SU-DHL-6 (cell line): ENCODE data around the gene NXPH4.

Experiments used
- H2AFZ ChIP-seq: fragments of 200-600 bp; sonication (generic); 2 replicates; pipeline ENCODE4 v1.6.1; 2014; ENCODE audit warnings: low read depth, mild to moderate bottlenecking, moderate library complexity, mixed read lengths, antibody characterized with exemption, low read length; ENCODE audit not compliant: severe bottlenecking
- H3F3A ChIP-seq: fragments of 200-600 bp; shearing (Covaris generic); 2 replicates; pipeline ENCODE4 v1.6.0; 2016; ENCODE audit warnings: antibody characterized with exemption, mild to moderate bottlenecking; ENCODE audit not compliant: insufficient read depth
- H3K27ac ChIP-seq: fragments of 200-600 bp; sonication (generic); 2 replicates; pipeline ENCODE4 v1.5.1; 2016; ENCODE audit warnings: low read depth, mild to moderate bottlenecking, low read length, moderate library complexity, mixed read lengths
- H3K27me3 ChIP-seq: fragments of 200-600 bp; sonication (generic), shearing (Covaris generic); 2 replicates; pipeline ENCODE4 v1.6.0; 2014; ENCODE audit warnings: mild to moderate bottlenecking, low read length
- H3K36me3 ChIP-seq: fragments of 200-600 bp; sonication (generic); 2 replicates; pipeline ENCODE4 v1.6.1; 2014; ENCODE audit warnings: mild to moderate bottlenecking, low read length, mixed read lengths
- H3K4me2 ChIP-seq: fragments of 300-600, 200-600 bp; shearing (Covaris generic), sonication (generic); 2 replicates; pipeline ENCODE4 v1.6.0; 2014; ENCODE audit warnings: low read length, low read depth, mild to moderate bottlenecking; ENCODE audit not compliant: poor library complexity, severe bottlenecking
- H3K4me3 ChIP-seq: fragments of 200-600 bp; sonication (generic); 2 replicates; pipeline ENCODE4 v1.5.1; 2014; ENCODE audit warnings: antibody characterized with exemption, low read length, mild to moderate bottlenecking, mixed read lengths; ENCODE audit not compliant: insufficient read depth, poor library complexity, severe bottlenecking
- H3K79me2 ChIP-seq: fragments of 200-600 bp; sonication (generic); 2 replicates; pipeline ENCODE4 v1.6.1; 2014; ENCODE audit warnings: mild to moderate bottlenecking, low read length, moderate library complexity; ENCODE audit not compliant: insufficient read depth
- H3K9ac ChIP-seq: fragments of 200-600 bp; sonication (generic); 2 replicates; pipeline ENCODE4 v1.7.0; 2014; ENCODE audit warnings: mild to moderate bottlenecking, low read length
- H3K9me2 ChIP-seq: fragments of 200-600 bp; sonication (generic); replicated peaks from 2 replicates; pipeline ENCODE4 v1.6.1; 2014; ENCODE audit warnings: low read length; ENCODE audit not compliant: insufficient read depth
- H3K9me3 ChIP-seq: fragments of 200-600 bp; sonication (generic); 2 replicates; pipeline ENCODE4 v1.6.1; 2014; ENCODE audit warnings: low read length, mixed read lengths; ENCODE audit not compliant: insufficient read depth
- H4K20me1 ChIP-seq: fragments of 200-600 bp; sonication (generic); 2 replicates; pipeline ENCODE4 v1.6.1; 2014; ENCODE audit warnings: low read depth, mild to moderate bottlenecking, antibody characterized with exemption, low read length, moderate library complexity, mixed read lengths
- CTCF ChIP-seq: fragments of 200-600 bp; sonication (generic); IDR thresholded peaks from one replicate; pipeline ENCODE4 v1.5.1; 2017; ENCODE audit warnings: antibody characterized with exemption, mild to moderate bottlenecking, low read length, moderate library complexity; ENCODE audit not compliant: insufficient read depth, poor library complexity, severe bottlenecking
- EZH2phosphoT487 ChIP-seq: fragments of 200-600 bp; sonication (generic), shearing (Covaris generic); conservative IDR thresholded peaks from 2 replicates; pipeline ENCODE4 v1.6.1; 2018; ENCODE audit warnings: mild to moderate bottlenecking, antibody characterized with exemption, low read length, moderate library complexity, mixed read lengths

The NXPH4 gene

GRCh38 chr12:57238854-57239554 lies 22.4 kb downstream of the NXPH4 start:
- peaks cover 40% of the 10 kb centered on the region for H3F3A ChIP-seq
- no peaks in the 10 kb centered on the region for H3K9me2 ChIP-seq
- H3K36me3 ChIP-seq = no peaks in the 10 kb centered on the region
- H4K20me1 ChIP-seq = no peaks in the 10 kb centered on the region
- TF ChIP-seq CTCF = peak; percentile 99
- no peak for TF ChIP-seq EZH2phosphoT487
- H3K27me3 ChIP-seq = no peaks in the 10 kb centered on the region
- no peaks in the 10 kb centered on the region for H3K9me3 ChIP-seq
- peak overlapping the region; percentile 88 for H3K4me2 ChIP-seq
- peak overlapping the region; percentile 92 for H3K9ac ChIP-seq
- no peaks in the 10 kb centered on the region for H3K79me2 ChIP-seq
- H3K27ac ChIP-seq = peak overlapping the region; percentile 88
- peak overlapping the region; percentile 45 for H2AFZ ChIP-seq
- H3K4me3 ChIP-seq = peak overlapping the region; percentile 70

- Histone ChIP-seq H4K20me1 (no peaks in the 10 kb centered on the region; the same call in 1 of the 2 replicates), H3K27me3 (no peaks in the 10 kb centered on the region), H3F3A (peaks cover 35% of the 10 kb centered on the region), H2AFZ (peak overlapping the region; percentile 45), H3K4me2 (peak overlapping the region; percentile 88), H3K36me3 (no peaks in the 10 kb centered on the region), H3K9me2 (no peaks in the 10 kb centered on the region), H3K9ac (peak overlapping the region; percentile 92), H3K27ac (peak overlapping the region; percentile 88), H3K9me3 (no peaks in the 10 kb centered on the region), H3K79me2 (no peaks in the 10 kb centered on the region), H3K4me3 (peak overlapping the region; percentile 70)
- TF ChIP-seq CTCF = no peak
- no peak for TF ChIP-seq EZH2phosphoT487
Measured at GRCh38 chr12:57239587-57240065, 23.0 kb downstream of the NXPH4 start.

GRCh38 chr12:57240066-57240921 lies 23.7 kb downstream of the NXPH4 start:
- Histone ChIP-seq H3K9me2 (no peaks in the 10 kb centered on the region), H3K36me3 (no peaks in the 10 kb centered on the region), H3K27me3 (no peaks in the 10 kb centered on the region), H2AFZ (peak overlapping the region; percentile 45), H3K9ac (peak overlapping the region; percentile 92), H3K27ac (peak overlapping the region; percentile 88), H3K79me2 (no peaks in the 10 kb centered on the region), H3K4me2 (peak overlapping the region; percentile 88), H3K4me3 (peak overlapping the region; percentile 70), H3F3A (peaks cover 35% of the 10 kb centered on the region), H3K9me3 (no peaks in the 10 kb centered on the region), H4K20me1 (no peaks in the 10 kb centered on the region; the same call in 1 of the 2 replicates)
- TF ChIP-seq CTCF (no peak), EZH2phosphoT487 (no peak)
